Epidermal melanocyte (primary cell): Measurements from ENCODE around the gene DEPDC7.
A peak's percentile ranks its signal among the peaks of the same experiment; 100 is the strongest.
"Not testable (repeated sequence)": the region's sequence is repeated elsewhere in the genome, so short reads cannot be mapped to it uniquely, and the experiment has no call there.

Experiments used
- DNase-seq: peaks from one replicate; pipeline ENCODE4 v3.0.0; 2011; ENCODE audit warnings: low spot score; ENCODE audit not compliant: insufficient read length

Gene DEPDC7

DNA sequence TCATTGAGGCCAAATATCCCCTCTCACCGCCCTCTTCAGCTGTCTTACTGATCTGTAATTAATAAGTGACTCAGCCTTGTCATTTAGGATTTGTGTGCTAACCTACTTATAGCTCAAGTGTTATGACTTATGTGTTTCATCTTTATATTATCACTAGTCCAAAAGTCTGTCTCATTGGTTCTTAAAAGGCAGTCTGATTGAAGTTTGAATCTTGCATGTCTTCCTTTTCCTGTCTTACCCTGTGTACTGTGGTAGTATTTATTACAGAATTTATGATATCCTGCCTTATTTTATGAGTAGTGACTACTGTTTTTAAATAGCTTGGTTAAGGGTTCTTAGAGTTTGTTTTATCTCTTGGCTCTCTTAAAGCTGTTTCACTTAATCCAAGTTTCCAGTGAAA, 6.3 kb downstream of the DEPDC7 start:
- DNase-seq: no peak

GRCh38 chr11:33025339-33025722, 9.7 kb downstream of the DEPDC7 start:
- no peak for DNase-seq

- DNase-seq: no peak
Measured at GRCh38 chr11:33027233-33027632, 11.6 kb downstream of the DEPDC7 start.

DNA sequence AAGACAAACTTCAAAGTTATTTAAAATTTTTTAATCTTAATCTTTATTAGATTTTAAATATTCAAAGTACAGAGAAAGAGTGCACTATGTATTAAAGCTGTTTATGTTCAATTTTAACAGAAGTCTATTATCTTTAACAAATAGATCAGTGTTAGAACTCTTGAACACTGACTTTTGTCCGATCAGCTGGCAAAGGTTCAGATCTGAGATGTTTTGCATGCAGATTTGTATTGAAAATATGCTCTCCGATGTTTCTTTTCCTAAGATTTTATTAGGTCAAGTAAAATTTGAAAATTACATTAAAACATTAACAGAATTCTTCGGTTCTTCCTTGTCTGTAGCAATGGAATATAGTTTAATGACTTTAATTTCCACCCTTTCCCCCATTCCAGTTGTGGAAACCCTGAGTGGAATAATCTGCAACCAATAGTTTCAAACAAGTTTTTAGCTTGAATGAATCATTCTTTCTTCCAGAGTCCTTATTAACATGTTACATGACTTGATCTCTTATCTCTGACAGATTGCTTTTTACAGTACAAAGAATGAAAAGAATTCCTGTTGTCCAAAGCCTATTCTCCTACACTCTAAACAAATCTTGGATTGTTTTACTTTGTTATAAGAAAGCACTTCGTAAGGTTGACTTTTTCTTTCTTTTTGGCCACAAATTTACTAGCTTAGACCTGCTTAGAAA, 12.3 kb downstream of the DEPDC7 start:
- no peak for DNase-seq

DNA sequence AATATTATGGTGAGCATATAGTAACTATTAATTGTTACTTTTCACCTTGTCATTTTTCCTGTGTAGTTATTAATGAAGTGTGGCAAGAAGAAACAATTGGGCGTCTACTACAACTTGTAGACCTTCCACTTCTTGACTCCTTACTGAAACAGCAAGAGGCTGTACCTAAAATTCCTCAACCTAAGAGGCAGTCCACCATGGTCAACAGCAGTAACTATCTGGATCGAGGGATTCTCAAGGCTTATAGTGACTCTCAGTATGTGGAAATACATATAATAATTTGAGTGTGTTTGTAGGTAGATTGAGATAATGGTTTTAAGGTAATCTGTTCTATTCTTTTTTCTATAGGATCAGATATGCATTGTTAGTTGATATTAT, 12.8 kb downstream of the DEPDC7 start:
- DNase-seq: no peak

DNA sequence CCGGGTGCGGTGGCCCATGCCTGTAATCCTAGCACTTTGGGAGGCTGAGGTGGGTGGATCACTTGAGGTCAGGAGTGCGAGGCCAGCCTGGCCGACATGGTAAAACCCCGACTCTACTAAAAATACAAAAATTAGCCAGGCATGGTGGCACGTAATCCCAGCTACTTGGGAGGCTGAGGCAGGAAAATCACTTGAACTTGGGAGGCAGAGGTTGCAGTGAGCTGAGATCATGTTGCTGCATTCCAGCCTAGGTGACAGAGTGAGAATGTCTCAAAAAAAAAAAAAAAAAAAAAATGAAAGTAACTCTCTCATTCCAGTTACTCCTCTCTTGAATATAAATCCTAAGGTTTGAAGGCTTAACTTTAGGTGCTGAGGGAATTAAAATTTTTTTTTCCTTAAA, 13.5 kb downstream of the DEPDC7 start:
- DNase-seq: not testable (repeated sequence)

- no peak for DNase-seq
Measured at GRCh38 chr11:33033493-33033892, 17.8 kb downstream of the DEPDC7 start.

- no peak for DNase-seq
Measured at GRCh38 chr11:33035011-33035410, 19.3 kb downstream of the DEPDC7 start.

DNA sequence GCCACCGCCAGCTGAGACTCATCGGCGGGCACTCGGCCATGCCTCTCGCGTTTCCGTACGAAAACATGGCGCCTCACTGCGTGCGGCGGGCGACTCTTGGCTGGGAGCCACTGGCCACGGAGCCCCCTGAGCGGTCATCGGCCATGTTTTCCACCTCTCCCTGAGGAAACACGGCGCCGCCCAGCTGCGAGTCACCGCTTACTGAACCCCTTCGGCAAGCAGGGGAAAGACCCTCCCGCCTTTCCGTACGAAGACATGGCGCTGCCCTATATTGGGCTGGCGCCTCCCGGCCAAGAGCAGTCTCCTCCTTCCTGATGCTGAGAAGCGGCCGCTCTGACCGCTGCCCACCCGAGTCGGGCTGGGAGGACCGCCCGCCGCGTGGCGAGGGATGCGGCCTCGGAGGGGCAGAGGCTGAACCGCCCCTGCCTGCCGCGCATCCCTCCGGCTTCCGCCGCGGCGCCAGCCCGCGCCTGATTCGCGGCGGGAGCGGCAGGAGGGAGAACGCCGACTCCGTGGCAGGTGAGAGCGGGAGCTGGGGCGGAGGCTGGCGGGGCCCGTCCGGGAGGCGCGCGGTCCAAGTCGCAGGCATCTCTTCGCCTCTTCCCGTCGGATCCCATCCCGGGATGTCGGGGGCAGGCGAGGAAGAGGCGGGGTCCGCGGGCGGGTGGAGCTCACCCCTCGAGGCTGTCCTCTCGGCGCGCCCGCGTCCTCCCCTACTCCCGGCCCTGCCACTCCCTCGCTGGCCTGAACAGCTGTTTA, 23.8 kb downstream of the DEPDC7 start, which contains the start of gene TCP11L1:
TCP11L1 (plus strand) TSS at position 299 of the 759 bp plus-strand sequence. CDS start 4,202 bp downstream, outside the sequence.
- peak; percentile 71 for DNase-seq

- no peak for DNase-seq
Measured at GRCh38 chr11:33040033-33040861, 24.6 kb downstream of the DEPDC7 start.

DNA sequence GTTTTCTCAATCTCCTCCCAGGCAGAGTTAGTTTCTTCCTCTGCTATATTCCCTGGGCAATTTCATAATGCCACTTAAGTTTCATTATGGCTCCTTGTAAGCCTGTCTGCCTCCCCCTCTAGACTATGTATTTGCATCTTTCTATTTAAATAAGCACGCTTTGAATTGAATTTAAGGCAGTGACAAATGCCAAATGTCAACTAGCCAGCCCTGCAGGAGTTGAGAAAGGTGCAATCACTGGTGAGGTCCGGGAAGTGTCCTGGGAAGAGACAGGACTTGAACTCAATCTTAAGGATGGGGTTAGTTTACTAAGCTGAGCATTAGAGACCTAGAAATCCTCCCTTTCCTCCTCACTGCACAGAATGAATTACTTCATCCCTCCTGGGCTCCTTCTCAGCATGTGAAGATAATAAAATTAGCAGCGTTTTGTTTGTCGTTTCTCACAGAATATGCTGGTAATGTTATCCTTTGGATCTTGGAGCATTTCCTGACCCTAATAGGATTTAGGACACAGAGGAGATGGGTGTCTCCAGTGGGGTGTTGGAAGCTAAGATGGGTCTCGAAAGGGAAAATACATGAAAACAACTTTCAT, 25.3 kb downstream of the DEPDC7 start:
- DNase-seq: no peak

DNA sequence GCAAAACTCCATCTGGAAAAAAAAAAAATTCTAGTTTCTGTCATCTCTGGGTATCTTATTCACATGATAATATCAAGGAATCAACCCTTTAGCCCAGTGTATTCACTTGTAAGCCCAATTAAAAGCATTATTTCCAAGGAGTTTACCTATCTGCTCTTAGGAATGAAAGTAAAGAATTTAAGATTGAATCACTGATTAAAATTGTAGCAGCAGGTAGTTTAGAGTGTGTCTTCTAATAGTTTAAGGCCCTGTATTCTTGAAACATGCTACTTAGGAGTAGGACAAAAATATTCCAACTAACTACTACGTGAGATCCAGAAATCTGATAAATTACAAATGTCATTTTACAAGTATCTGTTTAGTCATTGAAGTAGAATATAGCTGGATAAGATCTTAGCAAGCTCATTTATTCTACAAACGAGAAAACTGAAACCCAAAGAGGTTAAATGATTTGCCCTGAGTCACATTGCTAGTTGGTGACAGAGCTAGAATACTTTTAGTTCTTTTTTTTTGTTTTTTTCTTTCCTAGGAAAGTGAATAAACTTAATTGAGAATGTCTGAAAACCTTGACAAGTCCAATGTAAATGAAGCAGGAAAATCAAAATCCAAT, 27.6 kb downstream of the DEPDC7 start:
- no peak for DNase-seq

DNA sequence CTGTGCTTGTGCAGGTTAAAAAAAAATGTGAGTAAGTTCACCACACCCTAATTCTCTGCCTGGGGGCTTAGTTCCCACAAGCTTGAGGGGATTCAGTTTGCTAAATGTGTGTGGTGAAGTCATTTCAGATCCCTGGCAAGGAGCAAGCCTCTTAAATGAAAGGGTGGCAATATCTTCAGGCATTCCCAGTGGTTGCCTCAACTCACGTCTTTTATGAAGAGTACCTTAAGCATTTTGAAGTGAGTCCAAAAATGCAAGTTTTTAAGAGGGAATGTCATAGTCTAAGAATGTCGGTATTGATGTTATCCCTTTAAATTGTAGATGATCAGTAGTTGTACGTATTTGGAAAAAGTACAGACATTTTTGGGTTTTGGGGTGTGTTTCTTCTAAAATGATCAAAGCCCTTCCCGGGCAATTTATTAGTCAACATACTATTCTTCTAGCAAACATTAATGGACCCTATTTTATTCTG, 28.6 kb downstream of the DEPDC7 start:
- DNase-seq: no peak

DNA sequence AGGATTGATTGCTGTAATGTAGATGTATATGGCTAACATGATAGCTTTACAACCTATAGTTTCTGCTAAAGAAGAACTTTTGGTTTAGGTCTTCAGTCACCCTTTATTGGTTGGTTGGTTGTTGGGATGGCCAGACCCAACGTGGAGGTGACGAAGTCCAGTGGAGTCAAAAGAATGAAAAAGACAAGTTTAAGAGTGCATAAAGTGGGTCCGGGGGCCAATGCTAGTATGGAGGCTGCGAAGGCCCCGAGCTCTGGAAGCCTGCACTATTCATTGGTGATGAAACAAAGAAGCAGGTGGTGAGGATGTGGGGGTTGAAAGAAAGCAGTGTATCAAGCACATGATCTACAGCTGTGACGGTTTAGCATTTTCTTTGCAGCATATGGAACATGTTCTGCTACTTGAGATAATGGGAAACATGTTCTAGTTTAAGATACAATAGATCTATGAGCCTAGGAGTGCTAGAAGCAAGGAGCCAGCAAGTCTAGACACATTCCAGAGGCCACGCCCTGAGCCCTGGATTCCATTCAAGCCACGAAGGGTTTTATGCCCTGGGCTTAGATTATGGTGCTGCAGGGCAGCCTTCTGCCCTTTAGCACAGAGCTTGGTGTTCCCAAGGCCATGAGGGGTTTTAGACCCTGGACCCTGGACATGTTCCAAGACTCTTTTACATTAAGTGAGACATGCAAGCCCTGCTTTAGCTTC, 30.0 kb downstream of the DEPDC7 start:
- no peak for DNase-seq

DNA sequence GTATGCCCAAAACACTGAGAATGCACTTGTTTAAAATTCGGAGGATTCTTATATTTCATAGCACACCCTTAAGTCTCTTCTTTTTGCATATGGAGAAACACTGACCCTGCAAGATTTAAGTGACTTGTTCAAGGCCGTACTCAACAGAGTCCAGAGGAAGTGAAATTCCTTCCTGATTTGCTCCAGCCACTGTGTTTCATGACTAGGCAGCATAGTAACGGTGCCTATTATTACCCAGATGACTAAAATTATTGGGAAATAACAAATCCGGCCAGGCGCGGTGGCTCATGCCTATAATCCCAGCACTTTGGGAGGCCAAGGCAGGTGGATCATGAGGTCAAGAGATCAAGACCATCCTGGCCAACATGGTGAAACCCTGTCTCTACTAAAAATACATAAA, 33.0 kb downstream of the DEPDC7 start:
- DNase-seq: not testable (repeated sequence)

DNA sequence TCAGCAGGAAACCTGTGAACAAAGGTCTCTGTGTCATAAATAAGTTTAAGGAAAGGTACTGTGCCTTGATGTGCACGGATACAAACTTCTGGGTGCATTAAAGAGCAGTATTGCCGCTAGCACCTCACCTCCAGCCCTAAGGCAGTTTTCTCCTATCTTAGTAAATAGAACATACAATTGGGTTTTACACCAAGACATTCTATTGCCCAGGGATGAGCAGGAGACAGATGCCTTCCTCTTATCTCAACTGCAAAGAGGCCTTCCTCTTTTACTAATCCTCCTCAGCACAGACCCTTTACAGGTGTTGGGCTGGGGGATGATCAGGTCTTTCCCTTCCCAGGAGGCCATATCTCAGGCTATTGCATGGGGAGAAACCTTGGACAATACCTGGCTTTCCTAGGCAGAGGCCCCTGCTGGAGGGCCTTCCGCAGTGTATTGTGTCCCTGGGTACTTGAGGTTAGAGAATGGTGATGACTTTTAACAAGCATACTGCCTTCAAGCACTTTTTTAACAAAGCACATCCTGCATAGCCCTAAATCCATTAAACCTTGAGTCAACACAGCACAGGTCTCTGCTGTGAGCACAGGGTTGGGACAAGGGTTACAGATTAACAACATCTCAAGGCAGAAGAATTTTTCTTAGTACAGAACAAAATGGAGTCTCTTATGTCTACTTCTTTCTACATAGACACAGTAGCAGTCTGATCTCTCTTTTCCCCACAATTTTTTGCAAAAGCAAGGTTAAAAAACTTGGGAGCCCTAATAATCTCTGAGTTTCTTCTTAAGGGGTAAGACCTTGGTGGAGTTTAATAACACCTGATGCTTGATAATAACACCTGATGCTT, 34.1 kb downstream of the DEPDC7 start:
- not testable (repeated sequence) for DNase-seq

DNA sequence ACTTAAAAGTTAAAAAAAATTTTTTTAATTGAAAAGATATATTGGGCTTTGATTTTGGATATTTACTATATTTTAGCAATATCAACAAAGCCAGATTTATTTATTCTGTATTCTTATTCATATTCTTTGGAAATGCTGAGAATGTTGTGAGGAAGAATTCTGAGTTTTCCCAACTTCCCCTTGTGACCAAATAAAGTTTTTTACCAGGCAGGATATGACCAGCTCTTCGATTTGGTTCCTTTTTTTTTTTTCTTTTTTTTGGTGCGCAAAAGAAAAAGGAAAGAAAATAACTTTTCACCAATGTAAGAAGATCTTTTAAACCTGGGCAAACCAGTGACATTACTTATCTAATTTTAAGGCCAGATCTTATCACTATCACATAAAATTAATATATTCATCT, 36.6 kb downstream of the DEPDC7 start:
- no peak for DNase-seq

- DNase-seq: no peak
Measured at GRCh38 chr11:33055375-33055774, 39.7 kb downstream of the DEPDC7 start.

DNA sequence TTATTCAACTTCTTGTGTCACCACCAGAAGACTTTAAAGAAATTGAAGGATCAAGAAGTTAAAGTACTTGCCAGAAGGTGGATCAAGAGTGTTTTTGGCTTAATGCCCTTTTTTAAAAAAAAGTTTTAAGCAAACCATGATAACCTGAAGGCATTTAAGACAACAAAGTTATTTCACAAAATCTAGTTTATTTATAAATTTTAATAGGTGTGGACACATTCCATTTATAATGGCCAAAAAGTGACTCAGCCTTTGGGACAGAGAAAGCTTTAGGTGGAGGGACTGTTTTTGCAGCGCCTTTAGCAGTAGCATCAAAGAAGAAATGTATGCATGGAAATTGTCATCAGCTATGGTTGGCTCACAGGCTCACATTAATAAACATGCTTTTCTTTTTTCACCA, 41.6 kb downstream of the DEPDC7 start:
- no peak for DNase-seq
